PC-9 (cell line): ENCODE results near the gene ISG20. TPM values are rescaled to one million over a fixed set of nuclear protein-coding genes. Genes with fewer than 3 reads are reported as not detected.

ENCODE experiments used
- Bru-seq: library from RNA; stranded (reverse); fragments of 400-500 nt; gene quantifications from one replicate; lab custom pipeline; 2021; lab: Mats Ljungman, UMichigan
- BruChase-seq, 2 experiments: library from RNA; stranded (reverse); fragments of 400-500 nt; gene quantifications; one replicate each; lab custom pipeline; 2021; lab: Mats Ljungman, UMichigan
- BruUV-seq: library from RNA; stranded (reverse); fragments of 400-500 nt; replicated peaks from 2 replicates; lab custom pipeline; 2021; lab: Mats Ljungman, UMichigan
- CTCF ChIA-PET: fragments of 300-600 bp; sonication (Branson Sonifier 250); formaldehyde crosslinking; loops from one replicate; lab custom pipeline; 2022; ENCODE audit warnings: antibody characterized with exemption; lab: Charles Lee
- POLR2A ChIA-PET: fragments of 300-600 bp; sonication (Branson Sonifier 250); formaldehyde crosslinking; loops from one replicate; lab custom pipeline; 2022; ENCODE audit warnings: antibody characterized with exemption; ENCODE audit not compliant: unreplicated experiment; lab: Charles Lee
- DNase-seq, 2 experiments: peaks; one replicate each; pipeline versions ENCODE4 v3.0.0 to v3.0.0-alpha.2; 2015 to 2022; ENCODE audit warnings: mixed read lengths in 1 of 2
- H2AFZ ChIP-seq: fragments of 200-600 bp; sonication (generic); 2 replicates; pipeline ENCODE4 v1.8.1; 2017; ENCODE audit warnings: antibody characterized with exemption
- H3F3A ChIP-seq: fragments of 200-600 bp; sonication (generic); 2 replicates; pipeline ENCODE4 v1.8.1; 2017; ENCODE audit warnings: antibody characterized with exemption, mild to moderate bottlenecking, low read depth; ENCODE audit not compliant: insufficient read depth
- H3K27ac ChIP-seq: fragments of 200-600 bp; sonication (generic); 2 replicates; pipeline ENCODE4 v1.6.1; 2016; ENCODE audit warnings: mixed run types
- H3K27me3 ChIP-seq: fragments of 200-600 bp; sonication (generic); 2 replicates; pipeline ENCODE4 v1.6.1; 2016; ENCODE audit warnings: low read depth, mixed run types; ENCODE audit not compliant: insufficient read depth
- H3K36me3 ChIP-seq: fragments of 200-600 bp; sonication (generic); 2 replicates; pipeline ENCODE4 v1.6.1; 2016; ENCODE audit warnings: low read depth, mixed run types
- H3K4me1 ChIP-seq: fragments of 200-600 bp; sonication (generic); replicated peaks from 2 replicates; pipeline ENCODE4 v1.6.1; 2016; ENCODE audit warnings: mixed run types; ENCODE audit not compliant: insufficient read depth
- H3K4me2 ChIP-seq: fragments of 200-600 bp; sonication (generic); 2 replicates; pipeline ENCODE4 v1.6.1; 2017; ENCODE audit warnings: mixed run types
- H3K4me3 ChIP-seq: fragments of 200-600 bp; sonication (generic); 2 replicates; pipeline ENCODE4 v1.6.1; 2016; ENCODE audit warnings: mixed run types
- H3K79me2 ChIP-seq: fragments of 200-600 bp; sonication (generic); 2 replicates; pipeline ENCODE4 v1.6.1; 2017; ENCODE audit warnings: low read depth, mixed run types
- H3K9me2 ChIP-seq: fragments of 200-600 bp; sonication (generic); 2 replicates; pipeline ENCODE4 v1.8.1; 2017; ENCODE audit warnings: mild to moderate bottlenecking; ENCODE audit not compliant: insufficient read depth
- H3K9me3 ChIP-seq: fragments of 200-600 bp; sonication (generic); 2 replicates; pipeline ENCODE4 v1.8.1; 2016; ENCODE audit warnings: low read depth; ENCODE audit not compliant: insufficient read depth
- H4K20me1 ChIP-seq: fragments of 200-600 bp; sonication (generic); 2 replicates; pipeline ENCODE4 v1.8.1; 2017; ENCODE audit not compliant: insufficient read depth
- CTCF ChIP-seq: fragments of 200-600 bp; sonication (generic); conservative IDR thresholded peaks from 2 replicates; pipeline ENCODE4 v1.6.1; 2017; ENCODE audit warnings: mixed run types, antibody characterized with exemption, mild to moderate bottlenecking, moderate library complexity
- EZH2 ChIP-seq: fragments of 200-600 bp; sonication (generic); IDR thresholded peaks from 2 replicates; pipeline ENCODE4 v1.8.0; 2017; ENCODE audit warnings: antibody characterized with exemption, low read depth
- intact Hi-C: fragments of 100-400 bp; cut with micrococcal nuclease; formaldehyde crosslinking; loops from one replicate; pipeline ENCODE4 v1.10.0; 2022; ENCODE audit not compliant: unreplicated experiment
- long read RNA-seq: library from polyadenylated mRNA; stranded (forward); transcript quantifications from one replicate; pipeline ENCODE4 v2.0.0, GENCODE V29; 2022
- total RNA-seq: library from RNA; stranded (reverse); gene quantifications from 2 replicates; pipeline ENCODE4 v1.2.3, GENCODE V29; 2021

Gene ISG20
- 2.5 and 5.2 TPM in 2 replicates for total RNA-seq
- Bru-seq, nascent RNA, result percentile 43 among the genes with signal in this experiment
- BruChase-seq, experiment 1, labeled RNA remaining after a 2-hour chase, result percentile 38 among the genes with signal in this experiment
- percentile 36 among the genes with signal in this experiment for BruChase-seq, experiment 2, labeled RNA remaining after a 6-hour chase
- long read RNA-seq, partial matches to known transcripts, result 2 of 5 reads
- long read RNA-seq, other reads (novel, unspliced or antisense), result 1 of 5 reads

GRCh38 chr15:88638626-88639372, at the start of gene ISG20:
TSS of gene ISG20 (plus strand) at chr15:88639016. CDS start at chr15:88639367, 351 bp downstream.
- TF ChIP-seq CTCF (no peak; the same call in 1 of the 2 replicates), EZH2 (no peak)
- no peaks in the 10 kb centered on the region for H3K9me3 ChIP-seq
- no TSS peak for BruUV-seq
- ChIA-PET POLR2A (interaction anchor here (0.6 to 0.9 kb wide), 3 partner anchors 18 to 171 kb away, joined by 3 to 9 read pairs (median 7); partner anchors contain the start of genes AEN, MRPL46 and MRPS11), CTCF (interaction anchor here (0.6 to 1.4 kb wide), 3 partner anchors 17 to 240 kb away, joined by 3 to 7 read pairs (median 6); partner anchors contain the start of gene AEN)
- H3K4me2 ChIP-seq, result peak within 1 kb of the TSS; percentile 69
- peak within 1 kb of the TSS; percentile 79 for H3K27ac ChIP-seq
- no peaks in the 10 kb centered on the region for H3K9me2 ChIP-seq
- H3K4me3 ChIP-seq, result peak within 1 kb of the TSS; percentile 33; the same call in 1 of the 2 replicates
- intact Hi-C loops, result loop anchor here (1.0 kb wide), 2 partner anchors 16 to 63 kb away; no protein-coding TSS in a partner anchor
- no peaks in the 10 kb centered on the region for H3K36me3 ChIP-seq
- no peaks in the 10 kb centered on the region for H3K27me3 ChIP-seq
- peaks cover 29% of the 10 kb centered on the region for H3K4me1 ChIP-seq
- DNase-seq, result peak; percentile 94
- H2AFZ ChIP-seq, result no peak within 1 kb of the TSS; the same call in 1 of the 2 replicates
- peaks cover 17% of the 10 kb centered on the region for H3F3A ChIP-seq
- no peaks in the 10 kb centered on the region for H3K79me2 ChIP-seq
- H4K20me1 ChIP-seq, result no peaks in the 10 kb centered on the region

GRCh38 chr15:88590759-88591158, 48.1 kb upstream of the ISG20 start:
- Histone ChIP-seq H3K4me3 (no peak overlapping the region), H3K4me2 (no peak overlapping the region), H3K27me3 (peaks cover 26% of the 10 kb centered on the region), H3K9me2 (no peaks in the 10 kb centered on the region; the same call in 1 of the 2 replicates), H3K4me1 (no peaks in the 10 kb centered on the region), H3K79me2 (no peaks in the 10 kb centered on the region), H3F3A (no peaks in the 10 kb centered on the region), H3K27ac (no peak overlapping the region), H4K20me1 (no peaks in the 10 kb centered on the region), H3K9me3 (no peaks in the 10 kb centered on the region), H2AFZ (no peak overlapping the region), H3K36me3 (no peaks in the 10 kb centered on the region)
- CTCF ChIA-PET, result no interaction called here
- POLR2A ChIA-PET, result no interaction called here
- no TSS peak for BruUV-seq
- no peak for DNase-seq
- intact Hi-C loops, result no loop called here
- TF ChIP-seq CTCF (no peak), EZH2 (no peak)

DNA sequence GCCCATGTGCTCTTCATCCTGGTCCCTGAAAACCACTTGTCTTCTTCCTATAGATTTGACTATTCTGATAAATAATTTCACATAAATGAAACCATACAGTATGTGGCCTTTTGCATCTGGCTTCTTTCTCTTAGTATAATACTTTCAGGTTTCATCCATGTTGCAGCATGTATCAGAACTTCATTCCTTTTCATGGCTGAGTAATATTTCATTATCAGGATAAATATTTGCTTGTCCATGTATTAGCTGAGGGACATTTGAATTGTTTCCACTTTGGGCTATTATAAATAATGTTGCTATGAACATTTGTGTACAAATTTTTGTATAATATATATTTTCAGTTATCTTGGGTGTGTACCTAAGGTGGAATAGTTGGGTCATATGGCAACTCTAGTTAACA, 47.4 kb upstream of the ISG20 start:
- Histone ChIP-seq H3K27ac (no peak overlapping the region), H3K9me3 (no peaks in the 10 kb centered on the region), H3K4me1 (no peaks in the 10 kb centered on the region), H3F3A (no peaks in the 10 kb centered on the region), H4K20me1 (no peaks in the 10 kb centered on the region), H3K4me3 (no peak overlapping the region), H3K36me3 (no peaks in the 10 kb centered on the region), H2AFZ (no peak overlapping the region), H3K4me2 (no peak overlapping the region), H3K9me2 (no peaks in the 10 kb centered on the region; the same call in 1 of the 2 replicates), H3K79me2 (no peaks in the 10 kb centered on the region), H3K27me3 (peaks cover 20% of the 10 kb centered on the region; the same call in 1 of the 2 replicates)
- no peak for DNase-seq
- TF ChIP-seq CTCF (no peak), EZH2 (no peak)
- POLR2A ChIA-PET, result interaction anchor here (0.6 kb wide), 1 partner anchor 48 kb away, joined by 9 read pairs; the partner anchor contains the start of gene ISG20
- CTCF ChIA-PET, result no interaction called here
- no TSS peak for BruUV-seq
- intact Hi-C loops, result no loop called here
